ENCODE results near the gene COPRS.

COPRS gene

DNA sequence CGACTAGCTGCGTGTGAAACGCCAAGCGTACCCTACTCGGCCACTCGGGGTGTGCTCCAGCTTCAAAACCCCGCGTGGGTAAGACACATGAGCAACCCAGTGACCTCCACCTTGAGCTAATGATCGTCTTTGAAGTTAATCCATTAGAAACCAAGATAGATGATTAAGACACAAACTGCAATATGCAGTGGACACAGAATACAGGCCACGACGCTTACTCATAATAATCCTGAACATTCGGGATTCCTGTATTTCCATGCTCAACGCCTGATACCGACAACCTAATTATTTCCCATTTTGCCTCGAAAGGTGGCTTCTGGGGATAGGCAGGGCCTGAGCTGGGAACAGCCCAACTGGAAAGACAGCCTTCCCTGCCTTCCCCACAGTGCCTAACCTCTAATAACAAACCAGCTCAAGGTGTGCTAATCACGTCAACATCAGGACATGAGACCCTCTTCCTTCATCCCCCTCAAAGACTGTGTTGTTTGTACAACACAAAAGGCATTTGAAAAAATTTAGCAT lies 504 bp upstream of the COPRS start:
- H3K27me3 Mint-ChIP-seq: no peaks in the 10 kb centered on the region
- H3K27ac Mint-ChIP-seq: peak overlapping the region; percentile 94

DNA sequence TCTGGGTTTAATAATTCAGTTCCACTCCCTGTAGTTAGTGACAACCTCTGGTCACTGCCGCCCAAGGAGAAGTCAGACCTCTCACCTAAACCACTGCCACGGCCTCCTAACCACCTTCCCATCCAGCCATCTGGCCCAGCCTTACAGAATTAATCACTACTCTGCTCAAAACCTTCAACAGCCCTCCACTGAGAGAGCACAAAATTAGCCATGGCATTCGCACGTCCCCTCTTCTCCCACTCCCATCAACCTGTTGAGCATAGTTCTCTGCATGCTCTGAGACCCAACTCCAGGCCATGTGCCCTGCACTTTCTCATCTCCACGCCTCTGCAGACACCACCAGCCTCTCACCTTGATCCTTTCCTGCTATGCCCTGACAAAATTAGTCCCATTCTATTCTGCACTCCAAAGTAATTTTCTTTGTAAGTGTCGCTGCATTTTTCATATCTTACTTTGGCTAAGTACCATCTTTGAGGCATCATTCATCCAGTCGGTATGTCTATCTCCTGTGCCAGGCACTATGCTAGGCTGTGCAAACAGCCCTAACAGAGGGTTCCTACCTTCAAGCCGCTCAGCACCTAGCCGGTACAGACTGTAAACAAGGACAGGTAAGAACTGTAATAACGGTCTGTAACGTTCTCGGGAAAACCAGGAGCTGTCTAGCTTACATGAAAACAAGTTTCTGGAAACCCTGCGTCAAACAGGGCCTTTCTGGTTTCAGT lies 963 bp downstream of the COPRS start:
- peaks cover 5% of the 10 kb centered on the region for H3K36me3 Mint-ChIP-seq
- H3K4me3 Mint-ChIP-seq: peak overlapping the region; percentile 85
- peak overlapping the region; percentile 36 for H3K27ac Mint-ChIP-seq
- no peaks in the 10 kb centered on the region for H3K9me3 Mint-ChIP-seq
- H3K27me3 Mint-ChIP-seq: no peaks in the 10 kb centered on the region
- H3K4me1 Mint-ChIP-seq: peaks cover 20% of the 10 kb centered on the region

More for the DNA sequence above, 504 bp upstream of the COPRS start:
- Mint-ChIP-seq H3K4me1 (peaks cover 20% of the 10 kb centered on the region), H3K9me3 (no peaks in the 10 kb centered on the region), H3K4me3 (peak overlapping the region; percentile 89), H3K36me3 (peaks cover 7% of the 10 kb centered on the region)

DNA sequence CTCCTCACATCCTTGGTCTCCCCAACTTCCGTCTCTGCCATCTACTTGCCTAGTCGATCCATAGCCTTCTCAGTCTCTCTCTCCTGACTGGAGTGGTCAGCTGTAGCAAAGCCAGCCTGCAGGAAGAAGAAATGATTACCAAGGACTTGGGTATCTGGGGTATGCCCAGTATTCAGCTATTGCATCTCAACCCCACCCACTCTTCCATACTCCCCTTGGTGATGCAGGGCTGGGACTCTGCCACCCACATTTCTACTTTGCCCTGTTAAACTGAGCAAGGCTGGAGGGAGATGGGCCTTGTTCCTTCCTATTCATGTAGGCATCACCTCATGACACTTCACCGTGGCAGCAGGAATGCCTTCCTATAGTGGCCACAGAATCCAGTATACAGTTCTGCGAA lies 2.3 kb downstream of the COPRS start:
- Mint-ChIP-seq H3K9me3 (no peaks in the 10 kb centered on the region), H3K4me1 (peaks cover 20% of the 10 kb centered on the region), H3K27ac (peak overlapping the region; percentile 68), H3K4me3 (no peak overlapping the region), H3K36me3 (peaks cover 3% of the 10 kb centered on the region), H3K27me3 (no peaks in the 10 kb centered on the region)

DNA sequence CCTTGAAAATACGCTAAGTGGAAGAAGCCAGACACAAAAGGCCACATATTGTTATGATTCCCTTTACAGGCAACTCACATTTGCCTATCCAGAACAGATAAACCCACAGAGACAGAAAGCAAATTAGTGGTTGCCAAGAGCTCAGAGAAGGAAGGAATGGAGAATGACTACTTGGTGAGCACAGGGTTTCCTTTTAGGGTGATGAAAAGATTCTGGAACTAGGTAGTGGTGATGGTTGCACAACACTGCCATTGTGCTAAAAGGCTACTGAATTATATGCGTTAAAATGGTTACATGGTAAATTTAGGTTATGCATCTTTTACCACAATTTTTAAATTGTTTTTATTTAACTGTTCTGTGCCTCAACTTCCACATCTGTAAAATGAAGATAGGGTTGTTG lies 4.4 kb downstream of the COPRS start:
- Mint-ChIP-seq H3K4me1 (peaks cover 17% of the 10 kb centered on the region), H3K4me3 (no peak overlapping the region), H3K36me3 (peaks cover 3% of the 10 kb centered on the region), H3K27ac (no peak overlapping the region), H3K9me3 (no peaks in the 10 kb centered on the region), H3K27me3 (no peaks in the 10 kb centered on the region)

DNA sequence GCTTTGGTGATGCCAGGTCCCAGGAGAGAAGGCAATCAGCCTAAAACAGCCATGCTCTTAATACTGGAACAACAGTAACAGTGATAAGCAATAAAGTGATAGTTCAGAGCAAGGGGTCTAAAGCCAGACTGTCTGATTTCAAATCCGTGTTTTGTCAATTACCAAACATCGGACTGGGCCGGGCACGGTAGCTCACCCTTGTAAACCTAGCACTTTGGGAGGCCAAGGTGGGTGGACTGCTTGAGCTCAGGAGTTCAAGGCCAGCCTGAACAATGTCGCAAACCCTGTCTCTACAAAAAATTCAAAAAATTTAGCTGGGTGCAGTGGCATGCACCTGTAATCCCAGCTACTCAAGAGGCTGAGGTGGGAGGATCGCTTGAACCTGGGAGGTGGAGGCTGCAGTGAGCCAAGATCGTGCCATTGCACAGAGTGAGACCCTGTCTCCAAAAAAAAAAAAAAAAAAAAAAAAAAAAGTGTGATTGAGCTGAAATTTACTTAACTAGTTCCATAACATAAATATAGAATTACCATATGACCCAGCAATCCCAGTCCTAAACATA lies 5.1 kb downstream of the COPRS start:
- Mint-ChIP-seq H3K27me3 (no peaks in the 10 kb centered on the region), H3K36me3 (peaks cover 3% of the 10 kb centered on the region), H3K27ac (no peak overlapping the region), H3K4me1 (peaks cover 13% of the 10 kb centered on the region), H3K9me3 (no peaks in the 10 kb centered on the region), H3K4me3 (no peak overlapping the region)

DNA sequence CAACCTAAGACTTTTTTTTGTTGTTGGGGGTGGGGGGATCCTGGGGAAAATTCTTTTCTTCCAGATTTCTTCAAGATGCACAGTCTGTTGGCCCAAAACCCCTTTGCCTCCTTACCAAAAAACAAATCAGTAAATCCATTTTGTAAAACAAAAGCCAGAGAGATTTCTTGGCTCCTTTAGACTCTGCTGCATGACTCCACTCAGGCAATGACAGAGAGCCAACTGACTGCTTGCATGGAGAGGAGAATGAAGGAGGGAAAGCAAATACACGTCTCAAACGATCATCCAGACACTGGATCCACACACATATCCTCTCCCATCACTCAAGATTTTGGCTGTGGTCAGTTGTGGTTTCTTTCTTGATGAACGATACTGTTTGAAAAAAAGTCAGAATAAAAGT lies 13.8 kb downstream of the COPRS start:
- no peak overlapping the region for H3K4me3 Mint-ChIP-seq
- peaks cover under 1% of the 10 kb centered on the region for H3K27me3 Mint-ChIP-seq
- H3K27ac Mint-ChIP-seq: no peak overlapping the region
- no peaks in the 10 kb centered on the region for H3K9me3 Mint-ChIP-seq
- no peaks in the 10 kb centered on the region for H3K4me1 Mint-ChIP-seq
- no peaks in the 10 kb centered on the region for H3K36me3 Mint-ChIP-seq

DNA sequence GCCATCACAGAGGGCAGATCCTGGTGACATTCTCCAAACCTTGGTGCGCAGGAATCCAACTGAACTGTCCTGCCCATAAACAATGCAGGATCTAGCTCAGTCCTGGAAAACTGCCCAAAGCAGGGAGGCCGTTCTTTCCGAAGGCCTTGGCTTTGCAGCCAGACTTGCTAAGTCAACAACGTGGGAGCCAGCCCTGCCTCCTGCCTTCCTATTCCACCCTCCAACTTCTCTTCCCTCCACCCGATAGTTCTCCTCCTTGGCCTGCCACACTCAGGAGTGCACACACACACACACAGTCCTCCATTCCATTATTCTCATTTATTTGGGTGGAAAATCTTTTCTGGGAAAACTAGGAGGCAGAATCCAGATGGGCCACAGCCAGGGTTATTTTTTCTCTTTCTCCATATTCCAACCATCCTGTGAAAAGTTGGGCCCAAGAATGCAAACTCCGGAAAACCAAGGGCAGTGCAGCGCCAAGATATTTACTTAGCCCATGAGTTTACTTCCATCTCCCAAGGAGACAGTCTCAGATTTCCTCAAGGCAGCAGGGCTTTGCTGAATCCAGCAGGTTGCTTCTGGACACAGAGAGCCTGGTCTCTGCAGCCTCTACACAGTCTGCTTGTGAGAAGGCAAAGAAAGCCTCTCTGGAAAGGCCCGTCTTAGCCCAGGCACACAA lies 15.8 kb downstream of the COPRS start:
- Mint-ChIP-seq H3K4me1 (no peaks in the 10 kb centered on the region), H3K4me3 (no peak overlapping the region), H3K9me3 (no peaks in the 10 kb centered on the region), H3K27me3 (peaks cover 2% of the 10 kb centered on the region), H3K27ac (no peak overlapping the region), H3K36me3 (no peaks in the 10 kb centered on the region)

DNA sequence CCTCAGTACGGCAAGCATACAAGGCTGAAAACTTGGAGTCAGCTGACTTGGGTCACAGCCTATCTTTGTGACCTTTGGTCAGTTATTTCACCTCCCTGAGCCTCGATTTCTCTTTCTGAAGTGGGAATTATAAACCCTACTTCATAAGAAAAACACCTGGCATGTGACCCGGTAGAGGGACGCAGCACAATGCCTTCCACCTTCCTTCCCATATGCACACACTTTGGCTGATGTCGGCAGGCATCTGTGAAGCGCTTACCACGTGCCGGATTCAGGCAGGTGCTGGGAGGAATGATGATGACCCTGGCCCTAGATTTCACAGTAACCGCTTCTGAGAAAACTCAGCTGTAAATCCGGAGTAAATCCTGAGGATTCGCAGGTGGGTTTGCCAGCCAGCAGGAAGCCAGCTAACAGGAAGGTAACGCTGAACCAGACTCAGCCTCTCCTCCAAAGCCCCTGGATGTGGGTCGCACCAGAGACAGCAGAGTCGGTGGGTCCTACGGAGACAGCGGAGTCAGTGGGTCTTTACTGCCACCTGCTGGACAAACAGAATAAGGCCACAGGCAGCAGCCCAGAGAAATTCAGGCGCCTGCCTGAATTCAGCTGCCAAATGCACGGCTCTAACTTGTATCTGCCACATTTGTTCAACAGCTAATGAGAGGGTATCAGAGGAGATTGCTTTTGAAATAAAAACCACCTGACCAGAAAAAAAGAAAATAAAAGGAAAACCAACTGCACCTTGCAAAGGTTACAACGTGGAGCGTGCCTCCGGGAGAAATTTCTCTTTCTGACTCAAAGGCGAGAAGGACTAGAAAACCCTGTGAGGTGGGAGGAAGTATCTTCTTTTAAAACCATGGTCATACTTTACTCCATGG lies 16.6 kb downstream of the COPRS start:
- peaks cover 2% of the 10 kb centered on the region for H3K27me3 Mint-ChIP-seq
- H3K4me1 Mint-ChIP-seq: no peaks in the 10 kb centered on the region
- H3K27ac Mint-ChIP-seq: no peak overlapping the region
- no peaks in the 10 kb centered on the region for H3K36me3 Mint-ChIP-seq
- no peak overlapping the region for H3K4me3 Mint-ChIP-seq
- H3K9me3 Mint-ChIP-seq: no peaks in the 10 kb centered on the region

DNA sequence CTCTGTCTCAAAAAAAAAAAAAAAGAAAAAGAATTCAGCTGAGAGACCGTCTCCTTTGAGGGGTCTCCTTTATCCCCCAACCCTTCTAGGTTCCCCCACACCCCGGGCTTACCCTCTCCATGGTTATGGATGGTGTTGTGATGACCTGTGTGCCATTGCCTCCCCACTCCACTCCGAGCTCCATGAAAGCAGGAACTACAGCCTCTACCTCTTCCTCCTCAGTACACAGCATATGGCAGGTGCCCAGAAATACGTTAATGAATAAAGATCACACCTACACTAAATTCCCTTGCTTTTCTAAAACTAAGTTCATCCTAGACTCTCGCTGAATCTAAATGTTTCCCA lies 17.2 kb downstream of the COPRS start:
- Mint-ChIP-seq H3K27ac (no peak overlapping the region), H3K36me3 (no peaks in the 10 kb centered on the region), H3K9me3 (no peaks in the 10 kb centered on the region), H3K4me1 (no peaks in the 10 kb centered on the region), H3K27me3 (peaks cover 2% of the 10 kb centered on the region), H3K4me3 (no peak overlapping the region)

DNA sequence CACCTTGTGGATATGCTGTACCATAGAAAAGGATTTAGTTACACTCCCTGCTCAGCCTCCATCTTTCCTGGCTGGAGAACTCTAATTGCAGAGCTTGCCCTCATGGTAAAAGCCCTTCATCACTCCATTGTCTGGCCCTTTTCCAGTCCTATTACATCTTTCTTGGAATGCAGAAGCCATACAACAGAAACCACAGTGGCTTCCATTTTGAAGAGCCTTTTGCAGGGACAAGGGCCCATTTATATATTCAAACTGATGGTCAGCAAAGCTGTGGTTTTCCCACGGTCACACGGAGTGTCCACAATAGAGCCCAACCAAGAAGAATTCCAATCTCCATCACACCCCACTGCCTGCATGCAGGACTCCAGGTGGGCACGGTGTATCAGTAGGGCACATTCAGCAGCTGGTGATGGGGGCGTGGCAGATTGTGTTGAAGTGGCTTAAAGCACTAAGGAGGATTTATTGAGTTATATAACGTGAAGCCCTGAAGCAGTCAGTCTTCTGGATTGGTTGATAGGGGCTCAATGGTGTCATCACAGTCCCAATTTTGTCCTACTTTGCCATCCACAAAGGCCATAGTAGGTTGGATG lies 20.3 kb downstream of the COPRS start:
- peaks cover 4% of the 10 kb centered on the region for H3K4me1 Mint-ChIP-seq
- H3K9me3 Mint-ChIP-seq: no peaks in the 10 kb centered on the region
- H3K27me3 Mint-ChIP-seq: peaks cover 2% of the 10 kb centered on the region
- H3K27ac Mint-ChIP-seq: no peak overlapping the region
- H3K36me3 Mint-ChIP-seq: no peaks in the 10 kb centered on the region
- H3K4me3 Mint-ChIP-seq: no peak overlapping the region

DNA sequence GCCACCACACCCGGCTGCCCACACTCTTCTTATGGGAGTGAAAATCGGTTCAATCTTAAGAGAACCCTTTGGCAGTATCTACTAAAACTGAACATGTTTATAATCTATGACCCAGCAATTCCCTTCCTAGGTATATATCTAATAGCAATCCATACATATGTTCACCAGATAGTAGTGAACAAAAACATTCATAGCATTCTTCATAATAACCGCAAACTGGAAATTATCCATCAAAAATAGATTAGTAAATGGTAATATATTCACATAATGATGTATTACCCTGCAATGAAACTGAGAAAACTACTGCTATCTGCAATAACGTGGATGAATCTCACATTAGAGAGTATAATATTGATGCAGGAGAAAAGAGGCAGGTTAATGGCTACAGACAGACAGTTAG lies 23.1 kb downstream of the COPRS start:
- Mint-ChIP-seq H3K4me3 (no peak overlapping the region), H3K27me3 (peaks cover 2% of the 10 kb centered on the region), H3K27ac (no peak overlapping the region), H3K36me3 (no peaks in the 10 kb centered on the region), H3K9me3 (no peaks in the 10 kb centered on the region), H3K4me1 (peaks cover 4% of the 10 kb centered on the region)

DNA sequence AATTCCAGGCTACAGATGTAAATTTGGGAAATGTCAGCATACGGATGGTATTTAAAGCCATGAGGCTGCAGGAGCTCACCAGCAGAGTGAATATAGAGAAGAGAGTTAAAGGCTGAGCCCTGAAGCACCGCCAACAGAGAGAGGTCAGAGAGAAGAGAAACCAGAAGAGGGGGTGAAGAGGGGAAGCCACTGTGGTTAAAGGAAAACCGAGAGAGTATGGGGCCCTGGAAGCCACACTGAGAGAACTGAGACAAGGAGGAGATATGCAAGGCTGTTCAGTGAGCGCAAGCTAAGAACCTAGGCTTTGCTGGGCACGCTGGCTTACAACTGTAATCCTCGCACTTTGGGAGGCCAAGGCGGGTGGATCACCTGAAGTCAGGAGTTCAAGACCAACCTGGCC lies 24.6 kb downstream of the COPRS start:
- peaks cover 4% of the 10 kb centered on the region for H3K4me1 Mint-ChIP-seq
- peak overlapping the region; percentile 0 for H3K27ac Mint-ChIP-seq
- no peaks in the 10 kb centered on the region for H3K27me3 Mint-ChIP-seq
- H3K4me3 Mint-ChIP-seq: no peak overlapping the region
- H3K9me3 Mint-ChIP-seq: no peaks in the 10 kb centered on the region
- no peaks in the 10 kb centered on the region for H3K36me3 Mint-ChIP-seq

DNA sequence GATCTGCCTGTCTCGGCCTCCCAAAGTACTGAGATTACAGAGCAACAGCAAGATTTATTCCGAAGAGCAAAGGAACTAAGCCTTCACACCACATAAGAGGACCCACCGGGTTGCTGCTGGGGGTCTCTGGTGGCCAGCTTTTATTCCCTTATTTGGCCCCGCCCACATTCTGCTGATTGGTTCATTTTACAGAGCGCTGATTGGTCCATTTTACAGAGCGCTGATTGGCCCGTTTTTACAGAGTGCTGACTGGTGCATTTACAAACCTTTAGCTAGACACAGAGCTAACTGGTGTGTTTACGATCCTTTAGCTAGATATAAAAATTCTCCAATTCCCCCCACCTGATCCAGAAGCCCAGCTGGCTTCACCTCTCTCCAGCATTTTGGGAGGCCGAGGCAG lies 26.3 kb downstream of the COPRS start:
- no peaks in the 10 kb centered on the region for H3K36me3 Mint-ChIP-seq
- H3K4me3 Mint-ChIP-seq: no peak overlapping the region
- H3K9me3 Mint-ChIP-seq: no peaks in the 10 kb centered on the region
- H3K27ac Mint-ChIP-seq: no peak overlapping the region
- peaks cover 4% of the 10 kb centered on the region for H3K4me1 Mint-ChIP-seq
- no peaks in the 10 kb centered on the region for H3K27me3 Mint-ChIP-seq

DNA sequence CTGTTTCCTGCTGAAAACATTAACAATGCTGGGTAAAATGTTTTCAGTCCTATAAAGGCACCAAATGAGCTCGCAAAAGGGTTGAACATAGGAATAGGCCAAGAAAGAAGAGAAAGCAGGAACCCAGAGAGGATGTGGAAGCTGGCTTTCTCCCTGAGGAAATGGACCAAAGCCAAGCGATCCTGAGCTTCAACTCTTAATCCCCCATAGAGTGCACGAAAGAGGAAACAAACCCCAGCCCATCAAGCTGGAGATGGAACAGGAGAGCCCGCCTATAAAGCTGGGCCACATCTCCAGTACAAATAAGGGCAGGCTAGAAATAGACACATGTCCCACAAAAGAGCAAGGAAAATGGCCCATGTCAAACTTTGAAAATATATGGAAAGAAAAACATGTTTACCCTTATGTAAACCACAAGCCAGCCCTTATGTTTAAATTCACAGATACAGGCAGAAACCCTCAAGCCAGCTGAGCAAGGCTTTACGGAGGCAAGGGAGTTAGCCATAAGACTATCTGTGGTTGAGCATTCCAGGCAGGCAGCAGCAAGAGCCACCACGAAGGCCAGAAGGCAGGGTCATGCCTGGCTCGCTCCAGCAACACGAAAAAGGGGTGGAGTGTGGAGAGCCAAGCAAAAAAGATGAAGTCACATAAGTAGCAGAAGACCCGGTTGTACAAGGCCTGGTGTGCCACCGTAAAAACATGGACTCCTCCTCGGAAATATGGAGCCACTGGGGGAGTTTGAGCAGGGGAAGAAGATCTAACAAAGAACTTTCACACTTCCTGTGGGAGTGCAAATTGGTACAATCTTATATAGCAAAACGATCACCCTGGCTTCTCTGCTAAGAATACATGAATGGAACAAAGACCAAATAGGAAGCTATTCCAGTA lies 27.8 kb downstream of the COPRS start:
- peaks cover 4% of the 10 kb centered on the region for H3K4me1 Mint-ChIP-seq
- no peaks in the 10 kb centered on the region for H3K27me3 Mint-ChIP-seq
- no peak overlapping the region for H3K4me3 Mint-ChIP-seq
- H3K9me3 Mint-ChIP-seq: no peaks in the 10 kb centered on the region
- no peak overlapping the region for H3K27ac Mint-ChIP-seq
- no peaks in the 10 kb centered on the region for H3K36me3 Mint-ChIP-seq
